Measurements from ENCODE around the gene OR11H1.
"Not testable (repeated sequence)": the region's sequence is repeated elsewhere in the genome, so short reads cannot be mapped to it uniquely, and the experiment has no call there.

- not testable (repeated sequence) for TF ChIP-seq CTCF, POLR2A (IDR thresholded peaks at IDR 0.05)
Measured at GRCh38 chr22:15563461-15563860, 35.5 kb downstream of the OR11H1 start.

Measured in upper lobe of left lung (tissue), 4 donors.